ENCODE results near the gene DCST1. TPM values are rescaled to one million over a fixed set of nuclear protein-coding genes. Genes with fewer than 3 reads are reported as not detected.

Gene DCST1
- total and polyA plus RNA-seq, 2 of the 4 experiments (the other 2 are of a cell fraction), result not detected

DNA sequence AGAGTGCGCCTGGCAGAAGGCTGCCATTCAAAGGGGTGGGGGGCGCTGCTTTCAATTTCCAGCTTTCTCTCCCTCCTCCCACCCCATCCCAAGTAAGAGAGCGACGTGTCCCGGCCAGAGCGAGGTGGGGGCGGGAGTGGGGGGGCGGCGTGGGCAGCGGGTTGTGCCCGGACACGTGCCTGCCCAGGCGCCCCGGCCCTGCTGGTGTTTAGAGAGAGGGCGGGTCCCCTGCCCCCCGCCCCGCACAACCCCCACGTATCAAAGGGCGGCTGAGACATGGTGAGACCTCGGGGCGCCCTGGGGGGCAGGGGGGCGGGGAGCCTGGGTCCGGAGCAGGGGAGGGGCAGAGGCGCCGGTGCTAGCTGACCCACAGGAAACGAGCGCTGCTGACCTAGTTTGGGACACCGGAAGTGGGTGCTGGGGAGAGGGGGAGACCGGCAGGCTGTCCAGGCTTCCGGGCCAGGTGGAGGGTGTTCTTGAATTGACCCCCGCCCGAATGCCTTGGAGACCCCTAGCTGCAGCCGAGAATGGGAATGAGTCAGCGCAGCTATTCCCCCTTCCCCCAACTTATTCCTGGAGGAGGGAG is 29.8 kb upstream of the DCST1 start:
- POLR2A ChIA-PET (ENCODE audit: unreplicated experiment), result no interaction called here
- intact Hi-C loops (cut with micrococcal nuclease), result loop anchor here (5.0 kb wide), 1 partner anchor 48 kb away; the partner anchor contains the start of gene ADAM15
- no peaks in the 10 kb centered on the region; the same call in none of the 2 replicates for H3K36me3 ChIP-seq (ENCODE audit: control insufficient read depth, insufficient read depth, low read length)
- TF ChIP-seq, protein P1, sequence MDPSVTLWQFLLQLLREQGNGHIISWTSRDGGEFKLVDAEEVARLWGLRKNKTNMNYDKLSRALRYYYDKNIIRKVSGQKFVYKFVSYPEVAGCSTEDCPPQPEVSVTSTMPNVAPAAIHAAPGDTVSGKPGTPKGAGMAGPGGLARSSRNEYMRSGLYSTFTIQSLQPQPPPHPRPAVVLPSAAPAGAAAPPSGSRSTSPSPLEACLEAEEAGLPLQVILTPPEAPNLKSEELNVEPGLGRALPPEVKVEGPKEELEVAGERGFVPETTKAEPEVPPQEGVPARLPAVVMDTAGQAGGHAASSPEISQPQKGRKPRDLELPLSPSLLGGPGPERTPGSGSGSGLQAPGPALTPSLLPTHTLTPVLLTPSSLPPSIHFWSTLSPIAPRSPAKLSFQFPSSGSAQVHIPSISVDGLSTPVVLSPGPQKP (IDR thresholded peaks at IDR 0.05; ENCODE audit: borderline replicate concordance, low read depth, low read length), result no peak
- TF ChIP-seq SMC3 (IDR thresholded peaks at IDR 0.05; ENCODE audit: low read depth, low read length) (no peak), RAD21 (IDR thresholded peaks at IDR 0.05; ENCODE audit: low read length) (no peak), MAZ (IDR thresholded peaks at IDR 0.05; ENCODE audit: borderline replicate concordance, low read depth, low read length) (peak; percentile 28; the same call in 1 of the 2 replicates), FOS (IDR thresholded peaks at IDR 0.05; ENCODE audit: low read depth, low read length) (no peak), MXI1 (IDR thresholded peaks at IDR 0.05; ENCODE audit: borderline replicate concordance, low read depth, low read length) (peak; percentile 48; the same call in 1 of the 2 replicates), RFX5 (IDR thresholded peaks at IDR 0.05; ENCODE audit: low read depth, low read length) (no peak), NFE2L2 (IDR thresholded peaks at IDR 0.05; ENCODE audit: low read depth, low read length) (no peak), RCOR1 (IDR thresholded peaks at IDR 0.05; ENCODE audit: insufficient replicate concordance, low read length) (no peak), CHD1 (IDR thresholded peaks at IDR 0.05; ENCODE audit: low read depth, low read length) (no peak), POLR2A (IDR thresholded peaks at IDR 0.05; ENCODE audit: low read depth, low read length) (no peak), BHLHE40 (IDR thresholded peaks at IDR 0.05; ENCODE audit: low read depth, low read length) (peak; percentile 54; the same call in 1 of the 2 replicates), CEBPB (IDR thresholded peaks at IDR 0.05; ENCODE audit: low read depth, low read length) (no peak)
- TF ChIP-seq, protein P2, sequence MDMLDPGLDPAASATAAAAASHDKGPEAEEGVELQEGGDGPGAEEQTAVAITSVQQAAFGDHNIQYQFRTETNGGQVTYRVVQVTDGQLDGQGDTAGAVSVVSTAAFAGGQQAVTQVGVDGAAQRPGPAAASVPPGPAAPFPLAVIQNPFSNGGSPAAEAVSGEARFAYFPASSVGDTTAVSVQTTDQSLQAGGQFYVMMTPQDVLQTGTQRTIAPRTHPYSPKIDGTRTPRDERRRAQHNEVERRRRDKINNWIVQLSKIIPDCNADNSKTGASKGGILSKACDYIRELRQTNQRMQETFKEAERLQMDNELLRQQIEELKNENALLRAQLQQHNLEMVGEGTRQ (IDR thresholded peaks at IDR 0.05; ENCODE audit: low read depth, low read length), result no peak
- TF ChIP-seq, protein P3, sequence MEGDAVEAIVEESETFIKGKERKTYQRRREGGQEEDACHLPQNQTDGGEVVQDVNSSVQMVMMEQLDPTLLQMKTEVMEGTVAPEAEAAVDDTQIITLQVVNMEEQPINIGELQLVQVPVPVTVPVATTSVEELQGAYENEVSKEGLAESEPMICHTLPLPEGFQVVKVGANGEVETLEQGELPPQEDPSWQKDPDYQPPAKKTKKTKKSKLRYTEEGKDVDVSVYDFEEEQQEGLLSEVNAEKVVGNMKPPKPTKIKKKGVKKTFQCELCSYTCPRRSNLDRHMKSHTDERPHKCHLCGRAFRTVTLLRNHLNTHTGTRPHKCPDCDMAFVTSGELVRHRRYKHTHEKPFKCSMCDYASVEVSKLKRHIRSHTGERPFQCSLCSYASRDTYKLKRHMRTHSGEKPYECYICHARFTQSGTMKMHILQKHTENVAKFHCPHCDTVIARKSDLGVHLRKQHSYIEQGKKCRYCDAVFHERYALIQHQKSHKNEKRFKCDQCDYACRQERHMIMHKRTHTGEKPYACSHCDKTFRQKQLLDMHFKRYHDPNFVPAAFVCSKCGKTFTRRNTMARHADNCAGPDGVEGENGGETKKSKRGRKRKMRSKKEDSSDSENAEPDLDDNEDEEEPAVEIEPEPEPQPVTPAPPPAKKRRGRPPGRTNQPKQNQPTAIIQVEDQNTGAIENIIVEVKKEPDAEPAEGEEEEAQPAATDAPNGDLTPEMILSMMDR (conservative IDR thresholded peaks at IDR 0.05; ENCODE audit: low read depth, low read length), result no peak

More for the DNA sequence above, 29.8 kb upstream of the DCST1 start:
- WGBS, 2 experiments (ENCODE audit: extremely low coverage in 2 of 2, insufficient read length in 1 of 2), result 0% methylated on average over 1 of the region's 34 CpGs; no CpG with 5 or more reads in 1 of the 2 experiments
- H3K9ac ChIP-seq (ENCODE audit: low read depth, low read length), result peak overlapping the region; percentile 95
- peak overlapping the region; percentile 99 for H3K4ac ChIP-seq (ENCODE audit: low read depth, low read length)
- in situ Hi-C loops (cut with MboI; ENCODE audit: low sequenced_read_pairs) (no loop called here), dilution Hi-C loops (cut with HindIII; ENCODE audit: low sequenced_read_pairs, unreplicated experiment) (no loop called here)
- H3K4me1 ChIP-seq (ENCODE audit: control insufficient read depth, insufficient read depth, low read length), result peaks cover 21% of the 10 kb centered on the region
- H2AK9ac ChIP-seq (replicated peaks; ENCODE audit: low read depth, low read length, poor library complexity), result peak overlapping the region; percentile 99
- H2BK120ac ChIP-seq (ENCODE audit: low read depth, low read length), result peak overlapping the region; percentile 90
- peak overlapping the region; percentile 99 for H2AK5ac ChIP-seq (ENCODE audit: low read depth, low read length)
- peak overlapping the region; percentile 92 to 98 for H4K8ac ChIP-seq (ENCODE audit: low read depth in 2 of 2, low read length in 2 of 2)
- CTCF ChIA-PET, result interaction anchor here (1.6 kb wide), 1 partner anchor 13 kb away, joined by 7 read pairs; no protein-coding TSS in a partner anchor
- no TSS peak for BruUV-seq (replicated peaks)
- peak overlapping the region; percentile 88 for H4K5ac ChIP-seq (ENCODE audit: low read depth, low read length)
- ATAC-seq (ENCODE audit: low read depth), result peak; percentile 7
- peak overlapping the region; percentile 90 for H3K23ac ChIP-seq (ENCODE audit: low read depth, low read length)
- peak overlapping the region; percentile 93 for H2AFZ ChIP-seq (replicated peaks; ENCODE audit: low read length, poor library complexity)
- H3K27ac ChIP-seq (ENCODE audit: insufficient read depth, low read length), result peak overlapping the region; percentile 96
- H3K14ac ChIP-seq (replicated peaks; ENCODE audit: low read depth, low read length), result peak overlapping the region; percentile 95
- H3K4me2 ChIP-seq (ENCODE audit: low read depth, low read length), result peak overlapping the region; percentile 96
- peak overlapping the region; percentile 97; the same call in 2 of the 3 replicates for H2BK15ac ChIP-seq (ENCODE audit: low read depth, low read length)
- peaks cover 12% of the 10 kb centered on the region for H3K9me1 ChIP-seq (ENCODE audit: insufficient read depth, low read length)
- H3K27me3 ChIP-seq (ENCODE audit: control insufficient read depth, insufficient read depth, low read length), result no peaks in the 10 kb centered on the region
- no peaks in the 10 kb centered on the region for H3K9me3 ChIP-seq (ENCODE audit: control insufficient read depth, insufficient read depth, low read length)
- H3K56ac ChIP-seq (ENCODE audit: extremely low read depth, insufficient read depth, low read length), result peak overlapping the region; percentile 71; the same call in 1 of the 2 replicates
- peak overlapping the region; percentile 87 for H3K18ac ChIP-seq (ENCODE audit: low read depth, low read length)
- peak overlapping the region; percentile 91 for H2BK5ac ChIP-seq (ENCODE audit: low read depth, low read length, poor library complexity, severe bottlenecking)
- DNase-seq, result peak; percentile 38
- H2BK20ac ChIP-seq (ENCODE audit: low read depth, low read length), result peak overlapping the region; percentile 87
- H3K79me1 ChIP-seq (ENCODE audit: low read depth in 1 of 2, low read length in 2 of 2), result peaks cover 14 to 71% of the 10 kb centered on the region in 2 experiments
- peak overlapping the region; percentile 98 for H4K91ac ChIP-seq (ENCODE audit: insufficient read depth, low read depth, low read length)
- no peaks in the 10 kb centered on the region; the same call in 1 of the 2 replicates for H4K20me1 ChIP-seq (ENCODE audit: insufficient read depth, low read length)
- peak overlapping the region; percentile 98 for H3K4me3 ChIP-seq (ENCODE audit: insufficient read depth, low read depth, low read length)

Data from IMR-90 (cell line).